ENCODE measurements around the gene NRBF2.
A peak's percentile ranks its signal among the peaks of the same experiment; 100 is the strongest.

NRBF2 gene

GRCh38 chr10:63157845-63158624 lies 24.9 kb downstream of the NRBF2 start:
- DNase-seq (ENCODE audit: low read depth, low spot score), result peak; percentile 60

GRCh38 chr10:63161592-63161991 lies 28.5 kb downstream of the NRBF2 start:
- DNase-seq (ENCODE audit: low read depth, low spot score), result no peak

- no peak for DNase-seq (ENCODE audit: low read depth, low spot score)
Measured at GRCh38 chr10:63164166-63164623, 31.1 kb downstream of the NRBF2 start.

GRCh38 chr10:63165249-63165648 lies 32.1 kb downstream of the NRBF2 start:
- DNase-seq (ENCODE audit: low read depth, low spot score), result no peak

GRCh38 chr10:63166742-63167258 lies 33.7 kb downstream of the NRBF2 start:
- DNase-seq (ENCODE audit: low read depth, low spot score), result peak; percentile 7

- DNase-seq (ENCODE audit: low read depth, low spot score), result no peak
Measured at GRCh38 chr10:63168821-63169462, 35.8 kb downstream of the NRBF2 start.

- no peak for DNase-seq (ENCODE audit: low read depth, low spot score)
Measured at GRCh38 chr10:63169624-63170023, 36.5 kb downstream of the NRBF2 start.

- no peak for DNase-seq (ENCODE audit: low read depth, low spot score)
Measured at GRCh38 chr10:63171255-63171855, 38.2 kb downstream of the NRBF2 start.

- DNase-seq (ENCODE audit: low read depth, low spot score), result no peak
Measured at GRCh38 chr10:63171926-63172325, 38.8 kb downstream of the NRBF2 start.

- DNase-seq (ENCODE audit: low read depth, low spot score), result no peak
Measured at GRCh38 chr10:63173468-63174232, 40.5 kb downstream of the NRBF2 start.

- no peak for DNase-seq (ENCODE audit: low read depth, low spot score)
Measured at GRCh38 chr10:63175534-63175933, 42.4 kb downstream of the NRBF2 start.

GRCh38 chr10:63192826-63193225 lies 59.7 kb downstream of the NRBF2 start:
- no peak for DNase-seq (ENCODE audit: low read depth, low spot score)

GRCh38 chr10:63197344-63198092 lies 64.4 kb downstream of the NRBF2 start:
- DNase-seq (ENCODE audit: low read depth, low spot score), result no peak

- DNase-seq (ENCODE audit: low read depth, low spot score), result no peak
Measured at GRCh38 chr10:63199716-63200115, 66.6 kb downstream of the NRBF2 start.

GRCh38 chr10:63200431-63200830 lies 67.3 kb downstream of the NRBF2 start:
- no peak for DNase-seq (ENCODE audit: low read depth, low spot score)

GRCh38 chr10:63201118-63201517 lies 68.0 kb downstream of the NRBF2 start:
- DNase-seq (ENCODE audit: low read depth, low spot score), result no peak
